AG04450 (cell line): ENCODE results near the gene VEPH1. TPM values are rescaled to one million over a fixed set of nuclear protein-coding genes. Genes with fewer than 3 reads are reported as not detected.

Source experiments
- CTCF ChIA-PET: fragments of 300-600, 350-600 bp; formaldehyde crosslinking; extraction: SDS; loops from one replicate; lab custom pipeline; 2022; ENCODE audit warnings: antibody characterized with exemption, inconsistent platforms; lab: Charles Lee
- POLR2A ChIA-PET: fragments of 350-600 bp; formaldehyde crosslinking; extraction: SDS; loops from one replicate; lab custom pipeline; 2021; ENCODE audit warnings: antibody characterized with exemption, inconsistent platforms; lab: Yijun Ruan, JAX
- DNase-seq: peaks from one replicate; pipeline ENCODE4 v3.0.0-alpha.2; 2011; ENCODE audit warnings: low read depth, low spot score
- H3K27ac ChIP-seq: one replicate; pipeline ENCODE4 v1.5.1; 2012; ENCODE audit warnings: low read depth, low read length, control low read depth
- H3K27me3 ChIP-seq: one replicate; pipeline ENCODE4 v1.6.0; 2012; ENCODE audit warnings: low read length; ENCODE audit not compliant: control insufficient read depth, insufficient read depth
- H3K4me3 ChIP-seq: 2 replicates; pipeline ENCODE4 v1.5.1; 2011; ENCODE audit warnings: mild to moderate bottlenecking, low read depth, low read length, control low read depth
- H3K9me3 ChIP-seq: 2 replicates; pipeline ENCODE4 v1.5.1; 2012; ENCODE audit warnings: low read length; ENCODE audit not compliant: control insufficient read depth, insufficient read depth
- polyA plus RNA-seq: library from polyadenylated mRNA; depleted of rRNA; stranded (reverse); fragments of >200 nt; gene quantifications from 2 replicates; pipeline ENCODE4 v1.2.3, GENCODE V29; 2011
- TF ChIP-seq, protein P1 (sequence below): IDR thresholded peaks from 2 replicates; pipeline ENCODE4 v1.5.1; 2011; ENCODE audit warnings: low read depth, low read length, control low read depth, inconsistent platforms

VEPH1 gene
- polyA plus RNA-seq, 1 experiment, result 36.4 TPM

DNA sequence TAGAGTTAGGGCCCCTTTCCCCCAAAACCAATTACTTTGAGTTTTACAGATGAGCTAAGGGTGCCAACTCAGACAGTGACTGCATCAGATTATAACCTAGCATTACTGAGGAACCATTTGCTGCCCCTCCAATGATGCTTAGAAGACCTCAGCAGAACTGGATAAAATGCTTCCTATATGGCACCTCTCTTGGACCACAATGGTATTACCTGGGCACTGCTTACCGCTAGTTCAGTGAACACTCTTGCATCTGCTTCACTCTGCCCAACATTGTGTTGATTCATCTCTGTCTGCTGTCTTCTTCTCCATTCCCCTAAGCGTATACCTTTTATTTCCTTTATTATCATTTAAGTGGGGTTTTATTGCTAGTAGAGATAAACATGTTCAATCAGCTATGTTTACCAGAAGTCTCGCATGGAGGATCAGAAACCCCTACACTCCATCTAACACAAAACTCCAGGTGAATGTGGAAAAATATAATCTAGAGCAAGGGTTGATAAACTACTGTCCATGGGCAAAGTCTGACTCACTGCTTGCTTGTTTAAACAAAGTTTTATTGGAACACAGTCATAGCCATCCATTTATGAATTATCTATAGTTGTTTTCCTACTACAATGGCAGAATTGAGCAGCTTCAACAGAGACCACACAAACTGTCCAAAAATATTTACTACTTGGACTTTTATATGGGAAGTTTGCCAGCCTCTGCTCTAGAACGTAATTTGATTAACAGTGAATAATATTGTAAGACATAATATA is 166.8 kb downstream of the VEPH1 start:
- no peak for DNase-seq
- CTCF ChIA-PET, result interaction anchor here (1.0 to 1.7 kb wide), 2 partner anchors 97 to 131 kb away, joined by 3 to 4 read pairs; no protein-coding TSS in a partner anchor
- H3K9me3 ChIP-seq, result peaks cover 9% of the 10 kb centered on the region; the same call in 1 of the 2 replicates
- H3K27ac ChIP-seq, result no peak overlapping the region
- TF ChIP-seq, protein P1, sequence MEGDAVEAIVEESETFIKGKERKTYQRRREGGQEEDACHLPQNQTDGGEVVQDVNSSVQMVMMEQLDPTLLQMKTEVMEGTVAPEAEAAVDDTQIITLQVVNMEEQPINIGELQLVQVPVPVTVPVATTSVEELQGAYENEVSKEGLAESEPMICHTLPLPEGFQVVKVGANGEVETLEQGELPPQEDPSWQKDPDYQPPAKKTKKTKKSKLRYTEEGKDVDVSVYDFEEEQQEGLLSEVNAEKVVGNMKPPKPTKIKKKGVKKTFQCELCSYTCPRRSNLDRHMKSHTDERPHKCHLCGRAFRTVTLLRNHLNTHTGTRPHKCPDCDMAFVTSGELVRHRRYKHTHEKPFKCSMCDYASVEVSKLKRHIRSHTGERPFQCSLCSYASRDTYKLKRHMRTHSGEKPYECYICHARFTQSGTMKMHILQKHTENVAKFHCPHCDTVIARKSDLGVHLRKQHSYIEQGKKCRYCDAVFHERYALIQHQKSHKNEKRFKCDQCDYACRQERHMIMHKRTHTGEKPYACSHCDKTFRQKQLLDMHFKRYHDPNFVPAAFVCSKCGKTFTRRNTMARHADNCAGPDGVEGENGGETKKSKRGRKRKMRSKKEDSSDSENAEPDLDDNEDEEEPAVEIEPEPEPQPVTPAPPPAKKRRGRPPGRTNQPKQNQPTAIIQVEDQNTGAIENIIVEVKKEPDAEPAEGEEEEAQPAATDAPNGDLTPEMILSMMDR, result no peak
- POLR2A ChIA-PET, result interaction anchor here (1.3 kb wide), 1 partner anchor 101 kb away, joined by 5 read pairs; the partner anchor contains the start of gene PTX3
- H3K4me3 ChIP-seq, result no peak overlapping the region
- no peaks in the 10 kb centered on the region for H3K27me3 ChIP-seq

DNA sequence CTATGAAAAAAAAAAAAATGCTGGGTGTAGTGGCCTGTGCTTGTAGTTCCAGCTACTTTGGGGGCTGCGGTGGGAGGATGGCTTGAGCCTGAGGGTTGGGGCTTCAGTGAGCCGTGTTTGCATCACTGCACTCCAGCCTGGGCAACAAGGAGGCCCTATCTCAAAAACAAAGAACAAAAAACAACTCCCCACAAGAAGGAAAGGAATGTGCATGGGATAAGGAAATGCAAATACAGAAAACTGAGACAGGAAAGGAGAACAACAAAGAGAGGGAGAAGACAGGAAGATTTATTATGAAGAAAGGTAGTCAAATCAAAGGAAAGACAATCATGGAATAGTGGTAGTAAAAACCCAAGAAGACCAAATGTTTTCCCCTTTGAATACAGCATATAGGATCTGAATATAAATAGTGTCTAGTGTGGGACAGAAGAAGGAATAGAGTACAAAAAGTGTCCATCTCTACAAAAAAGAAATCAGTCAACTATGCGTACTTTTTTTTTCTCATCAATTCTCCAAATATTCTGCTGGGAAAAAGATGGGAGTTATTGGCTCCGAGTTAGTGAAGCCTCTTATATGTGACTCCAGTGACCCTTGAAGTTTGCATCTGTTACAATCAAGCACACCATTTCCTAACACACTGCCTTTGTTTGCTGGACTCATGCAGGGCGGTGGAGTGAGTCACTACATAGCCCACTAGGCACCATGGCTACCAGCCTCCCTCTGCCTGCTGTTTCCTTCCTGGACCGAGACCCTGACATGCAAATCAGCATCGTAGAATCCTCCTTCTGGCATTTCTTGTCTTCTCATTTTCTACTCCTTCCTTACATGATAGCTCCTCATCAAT is 167.8 kb downstream of the VEPH1 start:
- no peak overlapping the region for H3K27ac ChIP-seq
- TF ChIP-seq, protein P1, result no peak
- POLR2A ChIA-PET, result interaction anchor here (1.3 kb wide), 1 partner anchor 102 kb away, joined by 5 read pairs; the partner anchor contains the start of gene PTX3

DNA sequence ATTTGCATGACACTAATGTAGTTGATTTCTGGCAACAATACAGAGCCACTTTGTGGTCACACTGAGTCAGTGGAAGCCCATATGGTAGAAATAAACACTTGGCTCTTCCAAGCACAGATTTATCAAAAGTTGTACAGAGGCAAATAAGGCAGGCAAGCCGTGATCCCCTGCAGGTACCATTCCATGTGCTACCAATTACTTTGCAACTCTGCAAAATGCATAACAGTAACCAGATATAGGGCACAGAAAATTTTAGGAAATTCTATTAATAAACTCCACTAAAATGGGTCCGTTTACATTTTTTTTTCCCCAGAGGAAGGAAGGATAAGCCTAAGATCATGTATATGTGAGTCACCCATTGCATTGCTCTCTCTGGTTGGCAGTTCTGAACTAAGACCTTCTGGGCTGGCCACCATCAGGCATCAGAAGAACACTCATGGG is 169.6 kb downstream of the VEPH1 start:
- no peaks in the 10 kb centered on the region for H3K27me3 ChIP-seq
- H3K27ac ChIP-seq, result peak overlapping the region; percentile 43
- ChIA-PET POLR2A (no interaction called here), CTCF (no interaction called here)
- peak; percentile 58 for DNase-seq
- TF ChIP-seq, protein P1, result no peak
- H3K4me3 ChIP-seq, result no peak overlapping the region
- H3K9me3 ChIP-seq, result no peaks in the 10 kb centered on the region

More for the DNA sequence above, 167.8 kb downstream of the VEPH1 start:
- DNase-seq, result peak; percentile 39
- CTCF ChIA-PET, result interaction anchor here (1.0 to 1.7 kb wide), 2 partner anchors 96 to 130 kb away, joined by 3 to 4 read pairs; no protein-coding TSS in a partner anchor
- no peak overlapping the region for H3K4me3 ChIP-seq
- H3K9me3 ChIP-seq, result peaks cover 9% of the 10 kb centered on the region; the same call in 1 of the 2 replicates
- H3K27me3 ChIP-seq, result no peaks in the 10 kb centered on the region

DNA sequence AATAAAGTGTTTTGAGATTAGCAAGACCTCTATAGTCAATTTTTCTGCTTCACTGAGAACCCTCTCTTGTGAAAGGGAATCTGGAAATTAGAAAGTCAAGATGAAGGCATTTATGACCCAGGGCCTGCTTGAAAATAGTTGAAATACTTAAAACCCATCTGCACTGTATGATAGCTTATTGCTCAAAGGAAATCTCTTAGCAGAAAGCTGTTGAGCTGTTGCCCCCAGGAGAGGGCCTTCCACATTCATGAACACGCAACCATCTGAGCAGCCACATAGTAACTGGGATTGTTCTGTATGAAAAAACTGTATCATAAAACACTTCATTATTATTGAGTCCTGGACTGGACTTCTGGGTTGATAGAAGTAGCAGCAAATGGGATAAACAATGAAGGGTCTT is 173.0 kb downstream of the VEPH1 start:
- ChIA-PET POLR2A (interaction anchor here (1.1 kb wide), 1 partner anchor 107 kb away, joined by 4 read pairs; the partner anchor contains the start of gene PTX3), CTCF (no interaction called here)
- no peak overlapping the region for H3K4me3 ChIP-seq
- H3K9me3 ChIP-seq, result no peaks in the 10 kb centered on the region
- DNase-seq, result no peak
- H3K27ac ChIP-seq, result no peak overlapping the region
- no peaks in the 10 kb centered on the region for H3K27me3 ChIP-seq
- TF ChIP-seq, protein P1, result no peak
